ENCODE measurements around the gene XXYLT1.

The XXYLT1 gene

DNA sequence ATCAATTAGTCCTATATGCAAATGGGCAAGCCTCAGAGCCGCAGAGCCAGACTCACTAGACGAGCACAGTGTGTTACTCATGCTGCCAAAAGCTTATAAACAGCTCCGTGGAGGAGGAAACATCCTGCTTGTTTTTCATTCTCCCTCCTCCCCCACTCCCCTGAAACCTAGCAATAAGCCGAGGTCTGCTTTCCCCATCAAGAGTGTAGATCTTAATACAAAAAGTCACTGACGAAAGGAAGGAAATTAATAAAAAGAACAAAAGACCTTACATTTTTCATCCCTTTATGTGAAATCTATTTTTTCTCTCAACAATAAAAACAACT is 88.5 kb downstream of the XXYLT1 start:
- no peak for DNase-seq

GRCh38 chr3:195181741-195182469 is 89.1 kb downstream of the XXYLT1 start:
- DNase-seq = no peak

- DNase-seq = no peak
Measured at GRCh38 chr3:195181113-195181498, 89.9 kb downstream of the XXYLT1 start.

GRCh38 chr3:195180490-195181112 is 90.4 kb downstream of the XXYLT1 start:
- DNase-seq = no peak

- DNase-seq = no peak
Measured at GRCh38 chr3:195179776-195180489, 91.0 kb downstream of the XXYLT1 start.

DNA sequence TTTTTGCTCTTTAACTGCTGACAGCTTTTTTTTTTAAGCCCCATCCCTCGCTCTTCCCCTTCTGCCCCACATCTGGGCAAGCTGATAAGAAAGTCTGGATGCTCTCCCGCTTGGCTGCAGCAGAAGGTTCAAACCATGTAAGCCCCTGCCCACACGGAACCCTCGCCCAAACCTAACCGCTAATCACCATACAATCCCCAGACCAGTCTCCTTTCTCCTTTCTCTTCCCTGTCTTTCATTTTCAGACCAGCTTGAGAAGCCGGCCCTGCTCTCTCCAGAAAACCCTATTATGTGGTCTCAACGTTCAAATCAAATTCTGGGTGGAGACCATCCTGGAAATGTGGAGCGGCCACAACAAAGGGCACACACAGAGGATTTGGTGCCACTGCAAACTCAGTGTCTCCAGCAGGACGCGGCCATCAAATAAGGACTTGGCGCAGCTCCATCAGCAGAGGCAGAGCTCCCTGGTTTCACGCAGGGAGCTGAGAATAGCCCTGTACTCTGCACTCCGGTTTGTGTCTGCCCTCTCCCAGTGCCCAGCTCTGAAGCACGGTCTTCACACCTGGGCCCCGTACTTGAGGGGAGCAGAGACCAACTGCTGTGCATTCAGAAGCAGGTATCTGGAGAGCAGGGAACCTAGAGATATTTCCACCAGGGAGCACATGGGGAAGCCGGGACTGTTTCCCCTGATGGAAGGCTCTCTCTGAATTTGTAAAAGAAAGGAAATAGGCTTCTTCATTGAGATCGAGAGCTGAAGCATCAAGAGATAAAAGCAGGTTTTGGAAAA is 92.6 kb downstream of the XXYLT1 start:
- no peak for DNase-seq

DNA sequence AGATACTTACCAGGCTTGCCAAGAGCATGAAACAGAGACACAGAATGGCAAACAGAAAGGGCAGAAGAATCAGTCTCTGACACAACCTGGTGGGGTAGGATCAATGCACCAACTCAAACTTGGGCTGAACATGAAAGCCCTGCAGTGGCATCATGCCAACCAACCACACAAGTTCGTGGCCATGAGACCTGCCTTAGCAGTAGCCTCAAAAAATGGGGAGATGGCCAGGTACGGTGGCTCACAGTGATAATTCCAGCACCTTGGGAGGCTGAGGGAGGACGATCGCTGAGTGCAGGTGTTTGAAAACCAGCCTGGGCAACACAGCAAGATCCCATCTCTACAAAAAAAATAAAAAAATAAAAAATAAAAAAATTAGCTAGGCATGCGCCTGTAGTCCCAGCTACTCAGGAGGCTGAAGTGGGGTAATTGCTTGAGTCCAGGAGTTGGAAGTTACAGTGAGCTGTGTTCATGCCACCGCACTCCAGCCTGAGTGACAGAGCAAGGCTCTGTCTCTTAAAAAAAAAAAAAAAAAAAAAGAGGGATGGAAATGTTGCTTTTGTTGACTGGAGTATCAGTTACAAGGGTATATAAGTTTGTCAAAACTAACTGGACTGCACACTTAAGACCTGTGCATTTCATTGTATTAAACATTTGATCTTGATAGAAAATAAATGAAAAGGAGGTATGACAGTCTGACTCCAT is 93.4 kb downstream of the XXYLT1 start:
- DNase-seq = no peak

DNA sequence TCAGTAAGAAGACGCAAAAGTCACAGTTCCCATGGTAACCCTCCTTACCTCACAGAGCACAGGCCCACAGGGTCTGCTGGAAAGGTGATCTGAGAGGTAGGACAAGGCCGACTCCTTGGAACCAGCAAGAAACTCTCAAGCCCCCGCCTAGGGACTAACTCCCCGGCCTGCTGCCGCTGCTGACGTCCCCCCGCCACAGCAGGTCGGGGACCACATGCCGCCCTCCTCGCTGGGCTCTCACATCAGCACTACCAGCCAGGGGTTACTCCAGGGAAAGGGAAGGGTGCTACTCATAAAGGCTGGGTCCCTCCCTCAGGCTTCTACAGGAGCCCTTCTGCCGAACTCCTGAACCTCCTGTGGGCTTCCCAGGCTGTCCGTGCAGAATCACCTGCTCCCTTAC is 94.2 kb downstream of the XXYLT1 start:
- DNase-seq = no peak

- no peak for DNase-seq
Measured at GRCh38 chr3:195175476-195176337, 95.3 kb downstream of the XXYLT1 start.

GRCh38 chr3:195175076-195175475 is 95.9 kb downstream of the XXYLT1 start:
- no peak for DNase-seq

GRCh38 chr3:195173657-195174056 is 97.3 kb downstream of the XXYLT1 start:
- no peak for DNase-seq

DNA sequence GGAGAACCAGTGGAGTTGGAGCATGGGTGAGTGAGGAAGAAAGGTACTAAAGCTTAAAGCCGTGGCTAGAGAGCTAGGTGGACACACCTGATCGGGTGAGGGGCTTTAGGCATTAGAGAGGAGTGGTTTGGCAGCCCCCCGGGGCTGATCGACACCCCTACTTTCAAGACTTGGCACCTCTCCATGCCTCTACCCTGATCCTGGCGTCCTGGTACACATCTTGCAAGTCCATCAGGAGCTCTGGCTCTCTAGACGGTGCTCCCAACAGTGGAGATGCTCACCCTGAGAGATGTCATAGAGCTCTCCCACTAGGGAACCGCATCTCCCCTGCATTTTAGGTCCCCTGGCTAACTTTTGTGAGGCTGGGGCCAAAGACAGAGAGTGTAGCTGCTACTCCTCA is 98.1 kb downstream of the XXYLT1 start:
- DNase-seq = no peak

DNA sequence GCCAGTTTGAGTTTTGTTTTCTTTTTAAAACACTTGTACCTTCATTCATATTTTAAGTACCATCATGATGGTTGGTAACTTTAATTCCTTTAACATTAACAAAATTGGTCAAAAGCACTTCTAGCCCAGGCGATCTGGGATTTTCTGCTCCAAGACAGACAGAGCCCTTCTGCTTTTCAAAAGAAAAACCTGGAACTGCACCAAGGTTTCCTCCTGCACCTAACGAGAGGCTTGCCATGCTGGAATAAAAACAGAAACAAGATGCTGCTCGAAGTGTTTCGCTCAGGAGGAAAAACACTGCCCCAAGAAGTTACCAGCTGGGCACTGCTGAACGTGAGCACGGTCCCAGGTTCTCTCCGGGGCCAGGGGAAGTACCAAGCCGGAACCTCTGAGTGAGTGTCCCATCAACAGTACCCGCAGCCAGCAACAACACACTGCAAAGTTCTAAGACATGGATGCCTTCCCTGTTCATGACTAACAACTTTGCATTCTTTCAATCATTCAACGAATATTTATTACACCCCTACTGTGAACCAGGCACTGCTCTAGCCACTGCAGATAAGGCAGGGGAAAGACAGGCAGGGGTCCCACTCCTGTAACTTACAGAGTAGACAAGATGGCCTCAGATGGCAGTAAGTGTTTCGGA is 98.8 kb downstream of the XXYLT1 start:
- DNase-seq = no peak

DNA sequence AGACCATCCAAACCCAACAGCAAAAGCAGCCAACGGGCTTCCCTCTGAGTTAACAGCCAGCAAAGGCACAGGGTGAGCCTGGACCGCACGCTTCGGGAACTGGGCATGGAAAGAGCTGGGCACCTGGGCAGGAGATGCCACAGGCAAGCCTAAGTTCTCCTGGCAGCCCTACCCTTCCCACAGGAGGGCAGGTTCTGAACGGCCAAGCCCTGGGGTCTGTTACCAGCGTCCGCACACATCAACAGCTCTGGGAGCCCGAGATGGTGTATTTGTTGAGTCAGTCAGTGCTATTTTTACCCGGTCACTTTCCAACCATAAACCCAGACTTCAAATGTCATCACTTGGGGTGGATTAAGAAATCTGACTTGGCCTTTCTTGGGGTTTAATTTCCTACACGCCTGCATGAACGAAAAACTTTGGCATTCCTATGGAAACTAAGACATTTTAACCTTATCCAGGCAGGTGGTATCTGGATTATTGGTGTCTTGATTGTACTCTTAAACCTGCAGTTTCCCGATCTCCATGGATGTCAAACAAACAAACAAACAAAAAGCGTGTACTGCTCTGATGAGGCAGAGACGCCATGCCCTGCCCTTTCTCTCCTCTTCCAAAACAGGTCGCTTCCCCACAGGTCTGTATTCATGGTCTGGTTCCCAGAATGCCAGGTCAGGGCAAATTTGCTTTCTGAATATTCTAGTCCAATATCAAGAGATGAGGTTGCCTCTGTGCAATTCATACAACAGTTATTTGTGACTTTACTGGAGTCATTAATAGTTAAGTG is 99.7 kb downstream of the XXYLT1 start:
- no peak for DNase-seq

- no peak for DNase-seq
Measured at GRCh38 chr3:195170496-195170895, 100.5 kb downstream of the XXYLT1 start.

DNA sequence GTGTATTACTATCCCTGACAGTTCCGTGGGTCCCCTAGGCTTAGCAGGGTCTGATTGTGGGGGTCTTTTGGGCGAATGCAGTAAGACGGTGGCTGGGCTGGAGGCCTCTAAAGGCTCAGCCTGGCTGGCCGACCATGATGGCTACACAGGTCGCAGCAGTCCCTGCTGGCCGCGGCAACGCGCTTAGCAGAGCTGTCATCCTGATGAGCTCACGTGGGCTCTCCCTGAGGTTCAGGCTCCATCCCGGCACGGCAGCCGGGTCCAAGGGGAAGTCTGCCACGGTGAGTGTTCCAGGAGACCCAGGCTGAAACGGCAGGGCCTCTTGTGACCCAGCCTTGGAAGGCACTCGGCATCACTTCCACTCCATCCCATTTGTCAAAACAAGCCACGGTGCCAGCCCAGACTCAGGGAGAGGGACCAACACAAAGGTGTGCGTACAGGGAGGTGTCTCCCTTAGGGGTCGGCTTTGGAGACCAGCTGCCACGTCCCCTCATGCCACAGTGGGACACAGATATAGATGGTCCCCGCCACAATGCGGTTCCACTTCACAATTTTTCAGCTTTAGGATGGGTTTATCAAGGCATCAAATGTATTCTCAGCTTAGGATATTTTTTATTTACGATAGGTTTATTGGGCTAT is 101.8 kb downstream of the XXYLT1 start:
- DNase-seq = no peak

DNA sequence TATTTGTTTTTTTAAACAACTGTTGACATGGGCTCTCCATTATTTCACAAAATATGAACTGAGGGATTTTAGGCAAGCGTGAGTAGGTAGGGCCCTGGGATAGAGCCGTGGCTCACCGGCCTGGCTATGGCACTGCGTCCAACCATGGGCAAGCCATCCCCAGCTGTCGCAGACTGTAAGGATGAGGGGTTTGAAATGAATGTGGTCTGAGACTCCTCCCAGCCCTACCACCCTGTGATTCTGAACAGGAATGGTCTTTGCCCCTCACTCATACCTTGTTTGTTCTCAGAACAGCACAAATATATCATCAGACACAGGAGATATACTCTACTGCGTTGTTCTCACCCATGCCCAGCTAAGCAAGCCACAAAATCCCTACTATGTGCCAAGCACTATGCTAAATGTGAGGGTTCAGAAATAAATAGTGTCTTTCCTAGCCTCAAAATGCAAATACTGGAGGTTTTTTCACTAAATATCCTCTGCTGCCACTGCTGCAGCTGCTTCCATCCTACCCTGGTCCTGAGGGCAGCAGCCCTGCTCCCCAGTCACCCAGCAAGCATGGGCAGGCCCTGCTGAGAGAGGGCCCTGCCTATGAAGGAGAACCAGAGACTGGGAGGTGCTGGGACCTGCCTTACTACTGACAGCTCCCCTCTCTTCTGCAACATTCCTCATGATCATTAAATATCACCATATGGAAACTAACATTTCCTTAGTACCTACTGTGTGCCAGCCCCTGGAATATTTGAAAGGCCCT is 102.8 kb downstream of the XXYLT1 start:
- DNase-seq = no peak

- DNase-seq = no peak
Measured at GRCh38 chr3:195165790-195166189, 105.2 kb downstream of the XXYLT1 start.

DNA sequence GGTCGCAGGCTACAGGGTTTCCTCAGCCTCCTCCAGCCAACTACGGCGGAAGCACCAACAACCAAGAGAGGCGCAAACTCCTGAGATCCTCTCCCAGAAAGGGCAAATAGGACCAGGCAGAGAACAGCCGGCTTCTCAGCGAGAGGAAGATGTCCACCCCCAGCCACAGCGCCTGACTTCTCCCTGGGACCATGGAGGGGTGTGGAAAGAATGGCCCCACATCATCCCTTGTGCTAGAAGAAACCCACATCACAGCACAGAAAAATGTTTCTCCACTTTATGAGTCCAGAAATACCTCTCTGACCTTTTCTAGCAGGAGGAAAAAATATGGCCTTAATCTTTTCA is 105.7 kb downstream of the XXYLT1 start:
- no peak for DNase-seq
